GM23248 (cell line): ENCODE data around the gene DNASE1.

ENCODE experiments used
- EZH2 ChIP-seq: fragments of 200-600 bp; sonication (generic); IDR thresholded peaks from 2 replicates; pipeline ENCODE4 v1.6.1; 2018; ENCODE audit warnings: antibody characterized with exemption, mild to moderate bottlenecking; ENCODE audit not compliant: insufficient read depth, poor library complexity, severe bottlenecking
- EZH2phosphoT487 ChIP-seq: fragments of 200-600 bp; sonication (generic); IDR thresholded peaks from 2 replicates; pipeline ENCODE4 v1.6.1; 2018; ENCODE audit warnings: antibody characterized with exemption, moderate library complexity, mild to moderate bottlenecking, low read depth; ENCODE audit not compliant: insufficient read depth

DNA sequence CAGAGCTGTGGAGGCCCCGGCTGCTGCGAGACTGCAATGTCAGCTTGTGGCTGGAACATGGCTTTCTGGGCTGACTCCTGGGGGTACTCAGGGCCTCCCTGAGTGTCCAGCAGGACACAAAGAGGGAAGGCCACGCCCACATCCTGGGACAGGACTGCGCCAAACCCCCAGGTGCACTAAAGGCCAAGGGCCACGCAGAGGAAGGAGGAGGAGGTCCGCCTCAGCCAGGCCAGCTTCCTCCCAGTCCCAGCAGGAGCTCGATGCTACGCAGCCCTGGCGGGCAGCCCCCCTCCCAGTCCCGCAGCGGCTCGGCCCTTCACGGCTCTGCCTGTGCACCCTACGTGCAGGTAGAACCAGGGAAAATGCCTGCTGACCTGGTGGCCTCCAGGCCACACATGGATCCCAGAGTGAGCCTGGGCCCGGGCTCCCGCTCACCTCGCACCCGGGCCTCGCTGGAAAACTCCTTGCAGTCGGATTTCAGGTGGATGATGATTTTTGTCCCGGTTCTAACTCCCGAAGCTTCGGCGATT lies 21.2 kb downstream of the DNASE1 start:
- no peak for TF ChIP-seq EZH2
- no peak for TF ChIP-seq EZH2phosphoT487
